ENCODE data around the gene LEFTY2.

Gene LEFTY2

DNA sequence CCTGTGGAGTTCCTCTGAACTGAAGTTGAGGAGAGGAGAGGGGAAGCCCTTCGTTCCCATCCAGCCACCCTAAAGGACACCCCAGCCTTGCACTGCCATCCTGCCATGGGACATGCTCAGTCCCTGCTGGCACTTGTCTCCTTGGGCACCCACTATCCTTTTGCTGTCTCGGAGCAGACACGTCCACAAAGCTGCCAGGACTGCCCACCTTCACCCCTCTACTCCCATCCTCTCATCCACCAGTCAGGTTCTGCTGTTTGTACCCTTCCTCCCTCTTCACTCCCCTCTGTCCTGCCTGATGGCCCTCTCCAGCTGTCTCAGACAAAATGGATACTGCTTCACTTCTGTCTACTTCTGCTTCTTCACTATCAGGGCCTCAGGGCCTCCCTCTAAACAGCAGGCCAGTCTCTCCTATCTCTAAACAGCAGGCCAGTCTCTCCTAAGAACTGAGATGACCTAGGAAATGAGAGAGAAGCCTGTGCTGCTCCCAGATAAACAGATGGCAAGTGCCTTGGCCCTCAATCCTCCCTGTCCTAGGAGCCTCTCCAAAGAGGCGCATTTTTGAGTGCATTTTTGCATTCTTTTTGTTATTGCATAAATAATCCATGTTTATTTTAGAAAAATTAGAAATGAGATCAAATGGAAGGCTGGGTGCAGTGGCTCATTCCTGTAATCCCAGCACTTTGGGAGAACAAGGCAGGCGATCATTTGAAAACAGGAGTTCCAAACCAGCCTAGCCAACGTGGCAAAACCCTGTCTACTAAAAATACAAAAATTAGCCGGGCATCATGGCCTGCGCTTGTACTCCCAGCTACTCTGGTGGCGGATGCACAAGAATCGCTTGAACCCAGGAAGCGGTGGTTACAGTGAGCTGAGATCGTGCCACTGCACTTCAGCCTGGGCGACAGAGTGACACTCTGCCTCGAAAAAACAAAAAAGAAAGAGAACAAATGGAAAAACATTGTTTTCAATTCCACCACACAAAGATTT is 12.5 kb downstream of the LEFTY2 start:
- peak; percentile 98 for DNase-seq

- peak; percentile 55 for DNase-seq
These were observed 14.4 kb downstream of the LEFTY2 start for GRCh38 chr1:225926551-225927113.

DNA sequence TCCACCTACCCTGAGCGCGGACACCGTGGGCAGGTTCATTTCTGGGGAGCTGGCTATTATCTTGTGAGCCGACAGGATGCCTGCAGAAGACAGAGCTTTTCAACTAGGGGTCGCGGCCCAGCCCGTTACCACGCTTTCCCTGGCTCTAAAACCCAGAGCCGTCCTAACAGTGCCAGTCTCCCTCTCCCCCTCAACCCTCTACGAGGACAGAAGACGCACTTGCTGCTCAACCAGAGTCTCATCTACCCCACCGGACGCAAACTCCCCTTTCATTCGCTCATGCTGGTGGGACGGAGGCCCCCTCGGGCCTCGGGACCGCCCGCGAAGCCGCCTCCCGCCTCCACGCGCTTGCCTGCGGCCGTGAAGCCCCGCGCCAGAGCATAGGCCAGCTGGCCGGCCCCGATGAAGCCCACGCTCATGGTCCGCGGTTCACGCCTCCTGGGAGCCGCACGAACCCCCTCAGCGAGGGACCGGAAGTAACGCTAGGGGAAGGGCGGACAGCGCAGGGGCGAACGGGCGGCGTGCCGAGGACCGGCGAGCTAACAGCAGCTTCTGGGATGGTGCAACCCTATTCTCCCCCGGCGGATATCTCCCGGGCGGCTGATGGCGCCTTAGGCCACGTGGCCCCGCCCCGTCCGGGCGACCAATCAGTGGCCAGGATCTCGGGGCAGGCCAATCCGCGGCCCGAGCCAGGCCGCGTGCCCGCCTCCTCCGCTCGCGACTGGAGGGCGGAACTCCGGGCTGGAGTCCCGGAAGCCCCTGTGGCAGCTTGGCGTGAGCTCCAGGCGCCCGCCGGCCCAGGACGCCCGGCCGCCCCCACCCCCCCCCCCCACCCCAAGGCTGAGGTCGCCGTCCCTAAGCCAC is 17.1 kb downstream of the LEFTY2 start, which contains the start of gene PYCR2:
Gene PYCR2, minus strand, starts transcription at position 559 of the 864 bp plus-strand sequence. Its CDS starts 140 bp downstream, at position 419.
- peak; percentile 98 for DNase-seq

DNA sequence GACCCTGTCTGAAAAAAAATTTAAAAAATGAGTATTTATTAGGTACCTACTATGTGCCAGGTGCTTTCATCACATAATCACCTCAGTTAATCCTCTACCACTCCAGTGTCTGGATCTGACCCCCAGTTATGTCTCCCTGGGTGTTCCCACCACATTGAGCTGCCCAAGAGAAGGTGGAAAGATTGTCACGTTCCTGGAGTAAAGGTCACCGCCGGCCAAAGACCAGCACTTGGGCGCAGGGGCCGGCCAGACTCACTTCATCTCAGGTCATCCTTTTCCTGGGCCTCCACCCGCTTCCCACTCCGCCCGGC is 17.7 kb downstream of the LEFTY2 start:
- DNase-seq = no peak

DNA sequence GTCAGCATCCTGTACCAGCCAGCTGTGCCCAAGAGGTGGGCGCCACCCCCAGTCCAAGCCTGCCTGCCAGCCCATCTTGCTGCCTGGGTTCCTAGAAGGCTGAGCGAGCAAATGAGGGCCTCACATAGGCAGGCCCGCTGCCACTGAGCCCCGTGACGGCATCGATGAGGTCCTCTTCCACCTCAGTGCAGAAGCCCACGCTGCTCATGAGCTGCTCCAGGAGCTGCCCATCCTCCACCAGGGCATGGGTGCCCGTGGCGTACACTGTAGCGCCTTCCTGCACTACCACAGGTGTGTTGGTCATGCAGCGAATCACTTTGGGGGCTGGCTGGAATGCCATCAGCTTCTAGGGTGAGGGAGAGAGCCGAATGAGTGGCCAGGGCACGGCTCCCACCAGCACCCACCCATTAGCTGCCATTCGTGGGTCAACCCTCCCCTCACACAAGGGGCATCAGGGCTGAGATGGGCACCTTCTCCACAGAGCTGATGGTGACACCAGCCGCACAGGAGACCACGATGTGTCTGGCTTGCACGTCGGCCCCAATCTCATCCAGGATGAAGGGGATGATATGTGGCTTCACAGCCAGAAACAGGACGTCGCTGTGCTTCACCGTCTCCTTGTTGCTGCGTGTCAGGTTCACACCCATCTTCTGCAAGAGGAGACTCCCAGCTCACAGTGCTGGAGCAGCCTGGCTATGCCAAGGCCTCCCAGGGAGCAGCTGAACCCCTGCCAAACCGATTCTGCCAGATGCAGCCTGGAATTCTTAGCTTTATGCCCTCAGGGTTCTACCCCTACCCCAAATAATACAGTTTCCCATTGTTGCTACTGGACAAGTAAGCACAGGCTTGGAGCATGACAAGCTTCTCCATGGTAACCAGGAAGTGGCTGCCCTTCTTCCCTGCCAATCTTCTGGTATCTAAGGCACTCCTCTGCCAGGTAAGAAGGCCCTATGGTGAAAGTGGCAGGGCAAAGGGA is 19.0 kb downstream of the LEFTY2 start:
- no peak for DNase-seq

DNA sequence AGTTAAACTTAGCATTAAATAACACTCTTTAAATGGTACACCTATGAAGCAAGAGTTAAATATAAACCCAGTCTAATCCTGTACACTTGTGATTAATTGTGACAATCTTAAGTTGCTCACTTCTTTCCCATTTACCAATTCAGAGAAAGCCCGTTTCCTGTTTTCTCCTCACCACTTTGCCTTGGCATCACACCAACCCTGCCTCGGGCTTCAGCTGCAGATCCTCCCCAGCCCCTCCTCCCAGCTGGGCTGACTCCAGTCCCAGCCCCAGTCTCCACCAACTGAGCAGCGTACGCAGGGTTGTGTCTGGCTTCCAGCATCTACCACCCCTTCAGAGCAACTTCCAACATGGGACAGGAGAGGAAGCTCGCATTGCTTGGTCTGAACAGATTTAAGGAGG is 21.1 kb downstream of the LEFTY2 start:
- peak; percentile 91 for DNase-seq

DNA sequence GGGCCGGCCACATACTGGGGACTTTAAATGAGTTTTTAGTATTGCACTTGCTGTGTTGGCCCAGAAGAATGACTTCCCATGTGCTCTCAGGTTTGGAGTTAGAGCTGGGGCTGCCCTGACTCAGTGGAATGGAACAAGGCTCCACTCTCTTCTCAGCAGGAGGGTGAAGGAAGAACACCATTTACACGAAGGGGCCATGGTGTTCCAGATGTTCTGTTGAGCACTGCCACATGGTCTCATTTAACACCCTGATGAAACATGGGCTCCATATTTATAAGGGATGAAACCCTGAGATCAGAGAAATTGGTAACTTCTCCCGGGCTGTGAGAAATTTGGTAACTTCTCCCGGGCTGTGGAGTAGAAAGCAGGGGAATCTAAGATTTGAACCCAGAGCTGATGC is 22.7 kb downstream of the LEFTY2 start:
- no peak for DNase-seq

DNA sequence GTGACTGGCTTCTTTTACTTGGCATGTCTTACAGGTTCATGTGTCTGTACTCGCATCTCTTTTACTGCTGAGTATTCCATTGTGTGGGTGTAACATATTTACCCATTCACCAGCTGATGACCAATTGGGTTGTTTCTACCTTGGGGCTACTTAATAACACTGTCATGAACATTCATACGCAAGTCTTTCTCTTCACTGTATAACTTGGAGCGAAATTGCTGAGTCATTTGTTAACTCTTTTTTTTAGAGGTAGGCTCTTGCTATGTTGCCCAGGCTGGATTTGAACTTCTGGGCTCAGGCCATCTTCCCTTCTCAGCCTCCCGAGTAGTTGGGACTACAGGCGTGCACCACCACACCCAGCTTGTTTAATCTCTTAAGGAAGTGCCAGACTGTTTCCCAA is 23.5 kb downstream of the LEFTY2 start:
- DNase-seq = peak; percentile 18

DNA sequence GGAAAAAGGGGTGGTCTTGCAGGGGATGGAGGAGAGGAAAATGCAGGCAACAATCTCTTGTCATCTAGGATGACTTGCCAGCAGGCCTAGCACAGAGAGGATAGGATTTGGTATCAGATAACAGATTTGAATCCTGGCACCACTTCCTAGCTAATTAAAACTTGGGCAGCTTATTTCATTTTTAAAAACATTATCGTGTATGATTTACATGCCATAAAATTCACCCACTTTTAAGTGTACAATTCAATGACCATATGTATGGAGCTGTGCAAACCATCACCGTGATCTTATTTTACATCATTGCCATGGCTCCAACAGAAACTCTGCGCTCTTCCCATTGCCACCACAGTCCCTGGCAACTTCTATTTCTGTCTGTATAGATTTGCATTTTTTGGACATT is 23.9 kb downstream of the LEFTY2 start:
- no peak for DNase-seq

- peak; percentile 20 for DNase-seq
These were observed 25.5 kb downstream of the LEFTY2 start for GRCh38 chr1:225915538-225915991.

- DNase-seq = no peak
These were observed 26.1 kb downstream of the LEFTY2 start for GRCh38 chr1:225914947-225915346.

DNA sequence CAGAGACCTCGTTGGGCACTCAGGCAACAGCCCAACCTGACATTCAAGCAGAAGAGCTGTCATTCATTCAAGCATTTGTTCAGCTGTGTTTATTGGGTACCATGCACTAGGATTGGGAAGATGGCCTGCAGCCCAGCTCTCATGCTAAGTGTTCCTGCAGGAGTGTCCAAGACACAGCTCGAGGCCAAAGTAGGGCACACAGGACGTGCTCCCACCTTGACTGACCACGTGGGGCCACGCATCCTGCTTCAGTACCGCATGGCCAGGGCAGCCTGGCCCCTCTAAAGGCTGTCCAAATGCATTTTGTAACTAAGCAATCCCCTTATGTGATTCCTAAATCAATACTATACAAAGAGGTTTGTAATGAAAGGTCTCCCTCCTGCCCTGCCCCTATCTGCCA is 26.6 kb downstream of the LEFTY2 start:
- no peak for DNase-seq

DNA sequence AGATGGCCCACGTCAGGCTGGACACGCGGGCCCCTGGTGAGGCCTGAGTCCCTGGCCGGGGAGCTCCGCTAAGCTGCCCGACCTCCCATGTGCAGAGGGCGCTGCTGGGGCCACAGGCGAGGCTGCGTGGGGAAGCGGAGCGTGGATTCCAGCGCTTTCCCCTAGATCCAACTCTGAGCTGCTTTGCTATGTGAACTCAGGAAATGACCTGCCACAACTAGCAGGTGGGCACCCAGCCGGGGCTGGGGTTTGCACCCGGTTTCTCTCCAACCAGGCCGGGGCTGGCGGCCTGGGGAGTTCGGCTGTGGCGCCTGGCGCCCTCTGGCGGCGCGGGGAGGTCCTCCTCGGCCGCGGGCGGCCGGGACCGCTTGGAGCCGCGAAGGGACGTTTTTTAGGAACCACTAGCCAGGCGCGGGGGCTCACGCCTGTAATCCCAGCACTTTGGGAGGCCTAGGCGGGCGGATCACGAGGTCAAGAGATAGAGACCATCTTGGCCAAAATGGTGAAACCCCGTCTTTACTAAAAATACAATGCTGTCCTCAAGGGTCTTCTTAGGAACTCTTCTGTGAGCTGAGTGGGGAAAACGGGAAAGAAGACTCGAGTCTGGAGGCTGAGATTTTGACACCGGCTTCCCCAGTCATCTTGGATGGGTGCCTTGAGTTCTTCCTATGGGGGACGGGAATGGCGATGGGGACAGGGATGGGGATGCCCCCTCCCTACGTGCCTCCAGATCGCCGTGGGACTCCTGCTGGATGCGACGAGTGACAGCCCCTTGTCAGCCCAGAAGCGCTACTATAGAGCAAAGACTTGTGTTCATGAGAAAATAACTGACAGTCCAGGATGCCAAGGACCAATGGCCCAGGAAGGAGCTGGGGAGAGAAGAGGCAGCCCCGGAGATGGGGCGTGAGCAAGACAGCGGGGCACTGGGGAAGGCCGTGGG is 29.6 kb downstream of the LEFTY2 start:
- DNase-seq = peak; percentile 79

DNA sequence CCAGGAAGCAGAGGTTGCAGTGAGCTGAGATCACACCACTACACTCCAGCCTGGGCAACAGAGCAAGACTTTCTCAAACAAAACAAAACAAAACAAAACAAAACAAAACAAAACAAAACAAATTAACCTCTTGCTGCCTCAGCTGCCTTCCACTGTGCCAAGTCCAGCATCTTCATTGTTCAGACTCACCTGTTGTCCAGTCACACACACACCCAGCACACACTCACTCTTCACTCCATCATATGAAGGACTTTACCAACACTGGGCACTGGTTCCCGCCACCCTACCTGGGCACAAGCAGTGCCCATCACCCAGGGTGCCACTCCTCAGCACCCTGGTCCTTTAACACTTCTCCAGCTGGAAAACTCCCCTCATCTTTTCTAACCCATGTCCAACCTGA is 31.5 kb downstream of the LEFTY2 start:
- no peak for DNase-seq

- no peak for DNase-seq
These were observed 32.2 kb downstream of the LEFTY2 start for GRCh38 chr1:225908773-225909172.

DNA sequence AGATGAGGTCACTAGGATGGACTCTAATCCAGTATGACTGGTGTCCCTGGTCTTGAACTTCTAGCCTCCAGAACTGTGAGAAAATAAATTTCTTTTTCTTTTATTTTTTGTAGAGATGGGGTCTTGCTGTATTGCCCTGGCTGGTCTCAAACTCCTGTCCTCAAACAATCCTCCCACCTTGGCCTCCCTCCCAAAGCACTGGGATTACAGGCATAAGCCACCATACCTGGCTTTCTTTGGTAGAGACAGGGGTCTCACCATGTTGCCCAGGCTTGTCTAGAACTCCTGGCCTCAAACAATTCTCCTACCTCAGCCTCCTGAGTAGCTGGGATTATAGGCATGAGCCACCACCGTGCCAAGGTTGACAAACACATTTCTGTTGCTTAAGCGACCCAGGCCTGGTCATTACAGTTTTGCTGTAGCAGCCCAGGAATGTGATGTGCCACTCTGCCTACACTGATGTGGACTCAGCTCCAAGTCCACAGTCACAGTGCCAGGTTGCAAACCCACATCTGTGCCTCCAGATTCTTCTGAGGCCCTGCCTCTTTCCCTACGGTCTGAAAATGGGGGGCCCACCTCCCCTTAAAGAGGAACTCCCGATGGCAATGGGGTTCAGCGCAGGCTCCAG is 32.9 kb downstream of the LEFTY2 start:
- no peak for DNase-seq

DNA sequence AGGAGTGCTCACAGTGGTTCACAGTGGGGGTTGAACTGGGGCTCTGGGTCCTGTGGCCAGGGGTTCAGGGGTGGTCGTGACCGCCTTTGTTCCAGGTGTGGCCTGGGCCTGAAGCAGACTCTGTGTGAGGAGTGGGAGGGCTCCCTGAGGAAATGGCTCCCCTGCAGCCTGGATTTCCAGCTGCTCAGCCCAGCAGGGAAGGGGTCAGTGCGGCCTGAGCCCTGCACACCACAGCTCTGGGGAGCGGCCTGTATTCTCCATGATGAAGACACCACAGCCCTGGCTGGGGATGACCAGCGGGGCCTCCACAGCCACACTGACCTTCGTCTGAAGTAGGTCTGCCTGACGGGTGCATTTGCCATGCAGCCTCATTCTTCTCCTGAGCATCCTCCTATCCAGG is 33.7 kb downstream of the LEFTY2 start:
- DNase-seq = no peak

- no peak for DNase-seq
These were observed 34.6 kb downstream of the LEFTY2 start for GRCh38 chr1:225906467-225906866.

DNA sequence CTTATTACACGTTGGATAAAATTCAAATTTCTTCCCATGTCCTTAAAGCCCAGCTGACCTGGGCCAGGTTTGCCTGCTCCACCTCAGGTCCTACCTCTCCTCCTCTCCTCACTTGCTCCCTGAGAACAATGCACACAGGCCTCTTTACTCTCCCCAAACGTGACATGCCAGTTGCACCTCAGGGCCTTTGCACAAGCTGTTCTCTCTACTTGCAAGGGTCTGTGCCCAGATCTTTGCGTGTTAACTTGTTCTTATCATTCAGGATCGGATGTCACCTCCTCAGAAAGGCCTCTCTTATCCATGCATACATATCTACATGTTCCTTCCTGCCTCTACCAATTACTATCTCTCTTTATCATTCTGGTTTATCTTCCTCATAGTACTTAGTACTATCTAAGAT is 37.4 kb downstream of the LEFTY2 start:
- DNase-seq = peak; percentile 32

Measured in hematopoietic multipotent progenitor cell treated with erythropoietin and hydrocortisone succinate and interleukin-3 and kit ligand, for 4 days (in vitro differentiated cells).